K562 (cell line): ENCODE measurements around the gene SNX17. TPM values are rescaled to one million over a fixed set of nuclear protein-coding genes. Genes with fewer than 3 reads are reported as not detected.
A peak's percentile ranks its signal among the peaks of the same experiment; 100 is the strongest.

ENCODE experiments used
- ATAC-seq: fragments of 200-7000 bp; cut with Tn5 transposase; 3 replicates; pipeline ENCODE4 v1.9.1; 2020; ENCODE audit warnings: moderate library complexity
- BruUV-seq: library from RNA; stranded (reverse); fragments of 400-500 nt; replicated peaks from 2 replicates; lab custom pipeline; 2021; lab: Mats Ljungman, UMichigan
- CTCF ChIA-PET: fragments of 300-600 bp; formaldehyde crosslinking; extraction: SDS; loops from one replicate; lab custom pipeline; 2021; ENCODE audit warnings: low intra/inter-chr PET ratio; lab: Yijun Ruan, JAX
- POLR2A ChIA-PET: fragments of 300-600, 350-650 bp; sonication (Branson Sonifier 250); formaldehyde crosslinking; extraction: SDS; loops from one replicate; lab custom pipeline; 2021; ENCODE audit warnings: antibody characterized with exemption, inconsistent platforms; lab: Yijun Ruan, JAX
- DNase-seq, 4 experiments: peaks; one replicate each; pipeline versions ENCODE4 v3.0.0 to v3.0.0-alpha.2; 2011 to 2018; ENCODE audit warnings: low spot score in 3 of 4, mixed read lengths in 3 of 4; ENCODE audit errors: extremely low read depth in 1 of 4
- FAIRE-seq: peaks from 2 replicates; lab custom pipeline; 2011; peaks lifted over from hg19 to GRCh38; lab: Jason Lieb, UNC
- H2AFZ ChIP-seq: 2 replicates; pipeline ENCODE4 v1.6.0; 2011; ENCODE audit warnings: low read depth, low read length, control low read depth, inconsistent platforms
- H3K27ac ChIP-seq: fragments of 200-600 bp; 3 replicates; pipeline ENCODE4 v1.8.0; 2011; ENCODE audit warnings: low read depth, mild to moderate bottlenecking, control low read depth, inconsistent platforms, low read length, moderate library complexity, mixed read lengths; ENCODE audit errors: extremely low read depth
- H3K27me3 ChIP-seq, 2 experiments: fragments of 300-600 bp in 1 of 2; 2 replicates in 1 of 2; 3 replicates in 1 of 2; pipeline versions ENCODE4 v1.6.0 to v1.8.0; 2011; ENCODE audit warnings: inconsistent platforms in 2 of 2, low read length in 2 of 2, mild to moderate bottlenecking in 1 of 2, mixed read lengths in 1 of 2, moderate library complexity in 1 of 2; ENCODE audit not compliant: control insufficient read depth in 2 of 2, insufficient read depth in 2 of 2
- H3K36me3 ChIP-seq: fragments of 300-600 bp; 3 replicates; pipeline ENCODE4 v1.8.0; 2011; ENCODE audit warnings: mild to moderate bottlenecking, low read length, inconsistent platforms; ENCODE audit not compliant: control insufficient read depth, insufficient read depth
- H3K4me1 ChIP-seq, 2 experiments: fragments of 200-600 bp in 1 of 2; replicated peaks in 1 of 2; 2 replicates in 1 of 2; 3 replicates in 1 of 2; pipeline versions ENCODE4 v1.5.1 to v1.8.0; 2011; ENCODE audit warnings: inconsistent platforms in 2 of 2, low read length in 2 of 2, mild to moderate bottlenecking in 1 of 2, mixed read lengths in 1 of 2, moderate library complexity in 1 of 2; ENCODE audit not compliant: control insufficient read depth in 2 of 2, insufficient read depth in 2 of 2
- H3K4me2 ChIP-seq: 2 replicates; pipeline ENCODE4 v1.6.1; 2011; ENCODE audit warnings: low read length, control low read depth, inconsistent platforms, mixed read lengths; ENCODE audit not compliant: insufficient read depth
- H3K4me3 ChIP-seq: fragments of 200-600 bp; sonication (generic), shearing (Covaris generic); 2 replicates; pipeline ENCODE4 v1.5.1; 2016; ENCODE audit warnings: control low read depth, inconsistent platforms
- H3K79me2 ChIP-seq: fragments of 200-600 bp; 3 replicates; pipeline ENCODE4 v1.8.0; 2011; ENCODE audit warnings: low read length, inconsistent platforms; ENCODE audit not compliant: control insufficient read depth, insufficient read depth
- H3K9ac ChIP-seq, 2 experiments: 2 replicates each; pipeline versions ENCODE4 v1.6.0 to v1.6.1; 2011; ENCODE audit warnings: low read depth in 2 of 2, low read length in 2 of 2, control low read depth in 1 of 2, inconsistent platforms in 1 of 2, mild to moderate bottlenecking in 1 of 2, mixed read lengths in 1 of 2; ENCODE audit not compliant: insufficient read depth in 1 of 2
- H3K9me1 ChIP-seq: one replicate; pipeline ENCODE4 v1.6.0; 2011; ENCODE audit warnings: inconsistent platforms, mild to moderate bottlenecking, low read length, moderate library complexity; ENCODE audit not compliant: control insufficient read depth, insufficient read depth
- H3K9me3 ChIP-seq: replicated peaks from 2 replicates; pipeline ENCODE4 v1.5.1; 2011; ENCODE audit warnings: low read depth, low read length, inconsistent platforms; ENCODE audit not compliant: control insufficient read depth, insufficient read depth
- H4K20me1 ChIP-seq: replicated peaks from 2 replicates; pipeline ENCODE4 v1.6.1; 2011; ENCODE audit warnings: low read length, inconsistent platforms, mixed read lengths; ENCODE audit not compliant: control insufficient read depth, insufficient read depth
- BCOR ChIP-seq: fragments of 450-650 bp; IDR thresholded peaks from 2 replicates; pipeline ENCODE4 v1.6.1; 2016
- CSDE1 ChIP-seq, 2 experiments: fragments of 450-650 bp; IDR thresholded peaks; 2 replicates each; pipeline ENCODE4 v1.6.1; 2016; ENCODE audit warnings: mild to moderate bottlenecking in 1 of 2
- MAFF ChIP-seq: IDR thresholded peaks from 2 replicates; pipeline ENCODE4 v1.6.1; 2012; ENCODE audit warnings: low read length, improper control_type of control experiment
- NFATC3 ChIP-seq: fragments of 450-650 bp; IDR thresholded peaks from 2 replicates; pipeline ENCODE4 v1.6.1; 2017; ENCODE audit warnings: mild to moderate bottlenecking
- NFIC ChIP-seq: fragments of 450-650 bp; IDR thresholded peaks from 2 replicates; pipeline ENCODE4 v1.6.1; 2017; ENCODE audit warnings: mild to moderate bottlenecking, inconsistent platforms
- POLR2B ChIP-seq: fragments of 450-650 bp; IDR thresholded peaks from 2 replicates; pipeline ENCODE4 v1.6.1; 2018; ENCODE audit warnings: low read depth; ENCODE audit not compliant: partially characterized antibody
- RCOR1 ChIP-seq, 2 experiments: IDR thresholded peaks; 2 replicates each; pipeline ENCODE4 v1.6.1; 2012; ENCODE audit warnings: low read depth in 2 of 2, low read length in 2 of 2, borderline replicate concordance in 1 of 2, improper control_type of control experiment in 1 of 2
- SAP30 ChIP-seq: fragments of 200-600 bp; sonication (generic); IDR thresholded peaks from 2 replicates; pipeline ENCODE4 v1.6.1; 2012; ENCODE audit warnings: borderline replicate concordance, low read depth, mild to moderate bottlenecking, moderate library complexity, low read length, control low read depth, inconsistent platforms; ENCODE audit not compliant: insufficient read depth, poor library complexity, severe bottlenecking
- SMARCE1 ChIP-seq: fragments of 450-650 bp; IDR thresholded peaks from 2 replicates; pipeline ENCODE4 v1.7.1; 2016; ENCODE audit warnings: mild to moderate bottlenecking
- SREBF2 ChIP-seq: sonication (generic); formaldehyde crosslinking; IDR thresholded peaks from 2 replicates; pipeline ENCODE4 v1.4.0; 2020; ENCODE audit warnings: mild to moderate bottlenecking, missing genetic modification reagents
- TAF9B ChIP-seq: fragments of 450-650 bp; IDR thresholded peaks from 2 replicates; pipeline ENCODE4 v1.6.1; 2018; ENCODE audit warnings: mild to moderate bottlenecking; ENCODE audit not compliant: partially characterized antibody
- U2AF2 ChIP-seq: fragments of 200-400 bp; formaldehyde crosslinking; optimal IDR thresholded peaks from 2 replicates; pipeline ENCODE3; 2017; ENCODE audit warnings: low read depth, mild to moderate bottlenecking, low read length
- ZNF133 ChIP-seq: fragments of 250-450 bp; sonication (Bioruptor Pico); IDR thresholded peaks from 2 replicates; pipeline ENCODE4 v1.4.0; 2020; ENCODE audit warnings: mild to moderate bottlenecking
- ZSCAN29 ChIP-seq: fragments of 450-650 bp; IDR thresholded peaks from 2 replicates; pipeline ENCODE4 v1.6.1; 2017
- WGBS: fragments of 100-300 bp; shearing (Covaris generic); methylation state at CpG from one replicate; pipeline ENCODE4 v1.1.6; 2016; ENCODE audit warnings: low coverage, mixed read lengths; ENCODE audit not compliant: insufficient coverage; ENCODE audit errors: missing lambda C conversion rate; 5-methylcytosine and 5-hydroxymethylcytosine counted together
- in situ Hi-C: fragments of 300-500 bp; cut with MboI; formaldehyde crosslinking; loops from 4 replicates; pipeline ENCODE4 v1.15.0; 2018; ENCODE audit warnings: inconsistent platforms, mixed read lengths
- intact Hi-C: fragments of 100-400 bp; cut with micrococcal nuclease; formaldehyde crosslinking; loops from 2 replicates; pipeline ENCODE4 v1.14.2; 2022
- polyA plus RNA-seq, 8 experiments: library from polyadenylated mRNA; depleted of rRNA in 4 of 8; stranded (reverse) in 5 of 8; unstranded in 3 of 8; fragments of >200 nt; fragmentation: Nextera tagmentation in 2 of 8; fragmentation: Illumina TruSeq in 1 of 8; extraction: Ambion mirVana in 2 of 8; extraction: Trizol in 1 of 8; gene quantifications; 2 replicates each; pipeline versions ENCODE4 v1.2.1 to v1.2.3, GENCODE V29; 2011 to 2014; ENCODE audit warnings: inconsistent platforms in 1 of 8, missing spikeins in 1 of 8
- total RNA-seq, 7 experiments: library from RNA; depleted of rRNA in 6 of 7; stranded (reverse); fragments of >200 nt in 6 of 7; fragmentation: Illumina TruSeq in 2 of 7; extraction: Trizol in 2 of 7; gene quantifications; 2 replicates each; pipeline versions ENCODE4 v1.2.1 to v1.2.3, GENCODE V29; 2011 to 2021; ENCODE audit warnings: low replicate concordance in 1 of 7
- TF ChIP-seq, protein P1 (sequence below): sonication (generic); formaldehyde crosslinking; IDR thresholded peaks from 2 replicates; pipeline ENCODE4 v1.8.1; 2023; ENCODE audit warnings: mild to moderate bottlenecking, missing genetic modification reagents
- TF ChIP-seq, protein P2 (sequence below), 3 experiments: fragments of 200-800 bp in 1 of 3; sonication (Bioruptor generic) in 1 of 3; sonication (generic) in 1 of 3; formaldehyde crosslinking in 1 of 3; IDR thresholded peaks; 2 replicates each; pipeline versions ENCODE4 v1.6.1 to v1.8.0; 2016 to 2022; ENCODE audit warnings: mild to moderate bottlenecking in 2 of 3, missing compliant biosample characterization in 2 of 3, missing genetic modification characterization in 2 of 3, missing genetic modification reagents in 1 of 3
- TF ChIP-seq, protein P3 (sequence below): sonication (generic); formaldehyde crosslinking; IDR thresholded peaks from 2 replicates; pipeline ENCODE4 v1.4.0; 2020; ENCODE audit warnings: mild to moderate bottlenecking, missing genetic modification reagents

SNX17 gene
- total and polyA plus RNA-seq, 9 of the 15 experiments (the other 6 are each of a cell fraction or from before 2014, with no cell fraction given): 3.0 to 75.7 (median 54.6) TPM

DNA sequence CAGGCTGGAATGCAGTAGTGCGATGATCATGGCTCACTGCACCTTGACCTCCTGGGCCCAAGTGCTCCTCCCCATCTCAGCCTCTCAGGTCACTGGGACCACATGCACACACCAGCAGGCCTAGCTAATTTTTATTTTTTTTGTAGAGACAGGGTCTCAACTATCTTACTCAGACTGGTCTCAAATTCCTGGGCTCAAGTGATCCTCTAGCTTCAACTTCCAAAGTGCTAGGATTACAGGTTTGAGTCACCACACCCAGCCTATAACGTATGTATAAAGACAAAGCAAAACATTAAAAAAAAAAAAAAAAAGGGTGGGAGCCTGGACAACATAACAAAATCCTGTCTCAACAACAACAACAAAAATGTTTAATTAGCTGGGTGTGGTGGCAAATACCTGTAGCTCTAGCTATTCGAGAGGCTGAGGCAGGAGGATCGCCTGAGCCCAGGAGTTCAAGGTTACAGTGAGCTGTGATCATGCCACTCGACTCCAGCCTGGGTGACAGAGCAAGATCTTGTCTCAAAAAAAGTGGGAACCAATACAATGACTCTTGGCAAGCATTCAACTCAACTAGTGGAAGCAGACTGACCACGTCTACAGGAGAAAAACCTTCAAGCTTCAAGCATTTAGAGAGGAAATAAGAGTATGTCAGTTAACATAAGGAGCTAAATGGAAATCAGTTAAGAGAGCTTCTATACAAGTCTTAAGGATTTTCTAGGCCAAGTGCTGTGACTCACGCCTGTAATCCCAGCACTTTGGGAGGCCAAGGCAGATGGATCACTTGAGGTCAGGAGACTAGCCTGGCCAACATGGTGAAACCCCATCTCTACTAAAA, 16.4 kb upstream of the SNX17 start (continued):
- TF ChIP-seq, protein P1, sequence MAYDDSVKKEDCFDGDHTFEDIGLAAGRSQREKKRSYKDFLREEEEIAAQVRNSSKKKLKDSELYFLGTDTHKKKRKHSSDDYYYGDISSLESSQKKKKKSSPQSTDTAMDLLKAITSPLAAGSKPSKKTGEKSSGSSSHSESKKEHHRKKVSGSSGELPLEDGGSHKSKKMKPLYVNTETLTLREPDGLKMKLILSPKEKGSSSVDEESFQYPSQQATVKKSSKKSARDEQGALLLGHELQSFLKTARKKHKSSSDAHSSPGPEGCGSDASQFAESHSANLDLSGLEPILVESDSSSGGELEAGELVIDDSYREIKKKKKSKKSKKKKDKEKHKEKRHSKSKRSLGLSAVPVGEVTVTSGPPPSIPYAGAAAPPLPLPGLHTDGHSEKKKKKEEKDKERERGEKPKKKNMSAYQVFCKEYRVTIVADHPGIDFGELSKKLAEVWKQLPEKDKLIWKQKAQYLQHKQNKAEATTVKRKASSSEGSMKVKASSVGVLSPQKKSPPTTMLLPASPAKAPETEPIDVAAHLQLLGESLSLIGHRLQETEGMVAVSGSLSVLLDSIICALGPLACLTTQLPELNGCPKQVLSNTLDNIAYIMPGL (CRISPR knock-in tag): no peak
- TF ChIP-seq SAP30 (no peak), MAFF (peak; percentile 74), CSDE1 (IDR thresholded peaks at IDR 0.05) (no peak), U2AF2 (no peak), SREBF2 (CRISPR knock-in tag) (no peak)

DNA sequence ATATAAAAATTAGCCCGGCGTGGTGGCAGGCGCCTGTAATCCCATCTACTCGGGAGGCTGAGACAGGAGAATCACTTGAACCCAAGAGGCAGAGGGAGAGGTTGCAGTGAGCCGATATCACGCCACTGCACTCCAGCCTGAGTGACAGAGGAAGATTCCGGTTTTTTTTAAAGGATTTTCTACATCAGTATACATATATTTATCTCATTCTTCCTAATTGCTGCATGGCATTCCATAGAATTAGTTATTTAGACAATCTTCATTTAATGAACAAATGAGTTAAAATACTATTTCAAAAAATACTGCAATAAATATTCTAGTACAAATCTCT, 15.9 kb upstream of the SNX17 start:
- ChIA-PET CTCF (no interaction called here), POLR2A (interaction anchor here (0.6 to 1.8 kb wide), 5 partner anchors 10 to 328 kb away, joined by 3 to 20 read pairs (median 8); partner anchors contain the start of genes EIF2B4, MPV17 and SNX17)
- Histone ChIP-seq H3K79me2 (peaks cover 90% of the 10 kb centered on the region), H3K4me3 (no peak overlapping the region), H3K9me3 (no peaks in the 10 kb centered on the region), H3K4me1 (peaks cover 12 to 19% of the 10 kb centered on the region in 2 experiments; a peak in 4 of 5 replicates), H3K27me3 (no peaks in the 10 kb centered on the region), H3K27ac (peak overlapping the region; percentile 98), H3K36me3 (peaks cover 14% of the 10 kb centered on the region), H2AFZ (no peak overlapping the region), H3K9ac (peak overlapping the region in 1 of 2 experiments; percentile 97; a peak in 1 of 4 replicates), H4K20me1 (no peaks in the 10 kb centered on the region), H3K4me2 (peak overlapping the region; percentile 57; the same call in 1 of the 2 replicates), H3K9me1 (no peaks in the 10 kb centered on the region)
- 9% methylated on average over 7 of the region's 7 CpGs for WGBS
- FAIRE-seq: no peak
- no peak for DNase-seq
- ATAC-seq: no peak
- no TSS peak for BruUV-seq
- intact Hi-C loops (no loop called here), in situ Hi-C loops (no loop called here)
- no peak for TF ChIP-seq RCOR1 (IDR thresholded peaks at IDR 0.05; ENCODE audit: borderline replicate concordance in 1 of 2, low read depth in 2 of 2, low read length in 2 of 2)
- peak; percentile 14 for TF ChIP-seq ZSCAN29
- no peak for TF ChIP-seq ZNF133 (CRISPR knock-in tag)
- TF ChIP-seq NFIC: no peak
- TF ChIP-seq, protein P2, sequence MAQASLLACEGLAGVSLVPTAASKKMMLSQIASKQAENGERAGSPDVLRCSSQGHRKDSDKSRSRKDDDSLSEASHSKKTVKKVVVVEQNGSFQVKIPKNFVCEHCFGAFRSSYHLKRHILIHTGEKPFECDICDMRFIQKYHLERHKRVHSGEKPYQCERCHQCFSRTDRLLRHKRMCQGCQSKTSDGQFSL (CRISPR knock-in tag; IDR thresholded peaks at IDR 0.05): no peak
- TF ChIP-seq, protein P2 (tag; IDR thresholded peaks at IDR 0.05): no peak
- no peak for TF ChIP-seq TAF9B
- no peak for TF ChIP-seq SMARCE1
- TF ChIP-seq, protein P3, sequence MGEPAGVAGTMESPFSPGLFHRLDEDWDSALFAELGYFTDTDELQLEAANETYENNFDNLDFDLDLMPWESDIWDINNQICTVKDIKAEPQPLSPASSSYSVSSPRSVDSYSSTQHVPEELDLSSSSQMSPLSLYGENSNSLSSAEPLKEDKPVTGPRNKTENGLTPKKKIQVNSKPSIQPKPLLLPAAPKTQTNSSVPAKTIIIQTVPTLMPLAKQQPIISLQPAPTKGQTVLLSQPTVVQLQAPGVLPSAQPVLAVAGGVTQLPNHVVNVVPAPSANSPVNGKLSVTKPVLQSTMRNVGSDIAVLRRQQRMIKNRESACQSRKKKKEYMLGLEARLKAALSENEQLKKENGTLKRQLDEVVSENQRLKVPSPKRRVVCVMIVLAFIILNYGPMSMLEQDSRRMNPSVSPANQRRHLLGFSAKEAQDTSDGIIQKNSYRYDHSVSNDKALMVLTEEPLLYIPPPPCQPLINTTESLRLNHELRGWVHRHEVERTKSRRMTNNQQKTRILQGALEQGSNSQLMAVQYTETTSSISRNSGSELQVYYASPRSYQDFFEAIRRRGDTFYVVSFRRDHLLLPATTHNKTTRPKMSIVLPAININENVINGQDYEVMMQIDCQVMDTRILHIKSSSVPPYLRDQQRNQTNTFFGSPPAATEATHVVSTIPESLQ (CRISPR knock-in tag): no peak
- no peak for TF ChIP-seq POLR2B
- no peak for TF ChIP-seq NFATC3
- 0 out of 2 replicates have a peak, but pooled peaks have one; percentile 8 for TF ChIP-seq BCOR
